ENCODE results near the gene PAWR. TPM values are rescaled to one million over a fixed set of nuclear protein-coding genes. Genes with fewer than 3 reads are reported as not detected.

Gene PAWR
- total RNA-seq, 1 donor from 2014 or later = 92.0 TPM

DNA sequence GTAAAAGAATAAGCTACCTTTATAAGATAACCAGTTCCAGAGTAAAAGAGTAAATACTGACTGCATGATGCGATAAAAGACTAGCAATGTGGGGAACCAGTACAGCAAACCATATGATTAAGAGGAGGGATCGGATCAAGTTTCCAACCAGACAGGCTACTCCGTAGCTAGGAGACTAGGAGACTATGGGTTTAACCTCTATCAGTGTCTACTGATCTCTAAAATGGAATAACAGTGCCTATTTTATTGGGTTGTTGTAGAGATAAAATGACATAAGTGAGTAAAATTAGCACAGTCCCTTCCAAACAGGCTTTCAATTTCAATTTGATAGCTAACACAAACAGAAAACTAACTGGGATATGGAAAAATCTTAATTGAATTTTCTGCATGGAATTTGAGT, 76.0 kb downstream of the PAWR start:
- Histone ChIP-seq H3K27me3 (ENCODE audit: control insufficient read depth, insufficient read depth, low read length) (no peaks in the 10 kb centered on the region), H3K36me3 (ENCODE audit: control insufficient read depth, insufficient read depth, low read length) (peaks cover 3% of the 10 kb centered on the region), H3K4me3 (ENCODE audit: low read depth, low read length) (no peak overlapping the region)
- TF ChIP-seq, protein P1, sequence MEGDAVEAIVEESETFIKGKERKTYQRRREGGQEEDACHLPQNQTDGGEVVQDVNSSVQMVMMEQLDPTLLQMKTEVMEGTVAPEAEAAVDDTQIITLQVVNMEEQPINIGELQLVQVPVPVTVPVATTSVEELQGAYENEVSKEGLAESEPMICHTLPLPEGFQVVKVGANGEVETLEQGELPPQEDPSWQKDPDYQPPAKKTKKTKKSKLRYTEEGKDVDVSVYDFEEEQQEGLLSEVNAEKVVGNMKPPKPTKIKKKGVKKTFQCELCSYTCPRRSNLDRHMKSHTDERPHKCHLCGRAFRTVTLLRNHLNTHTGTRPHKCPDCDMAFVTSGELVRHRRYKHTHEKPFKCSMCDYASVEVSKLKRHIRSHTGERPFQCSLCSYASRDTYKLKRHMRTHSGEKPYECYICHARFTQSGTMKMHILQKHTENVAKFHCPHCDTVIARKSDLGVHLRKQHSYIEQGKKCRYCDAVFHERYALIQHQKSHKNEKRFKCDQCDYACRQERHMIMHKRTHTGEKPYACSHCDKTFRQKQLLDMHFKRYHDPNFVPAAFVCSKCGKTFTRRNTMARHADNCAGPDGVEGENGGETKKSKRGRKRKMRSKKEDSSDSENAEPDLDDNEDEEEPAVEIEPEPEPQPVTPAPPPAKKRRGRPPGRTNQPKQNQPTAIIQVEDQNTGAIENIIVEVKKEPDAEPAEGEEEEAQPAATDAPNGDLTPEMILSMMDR (IDR thresholded peaks at IDR 0.05; ENCODE audit: insufficient read depth, low read length, poor library complexity, severe bottlenecking) = no peak
- no peak for DNase-seq (ENCODE audit: low read depth)

DNA sequence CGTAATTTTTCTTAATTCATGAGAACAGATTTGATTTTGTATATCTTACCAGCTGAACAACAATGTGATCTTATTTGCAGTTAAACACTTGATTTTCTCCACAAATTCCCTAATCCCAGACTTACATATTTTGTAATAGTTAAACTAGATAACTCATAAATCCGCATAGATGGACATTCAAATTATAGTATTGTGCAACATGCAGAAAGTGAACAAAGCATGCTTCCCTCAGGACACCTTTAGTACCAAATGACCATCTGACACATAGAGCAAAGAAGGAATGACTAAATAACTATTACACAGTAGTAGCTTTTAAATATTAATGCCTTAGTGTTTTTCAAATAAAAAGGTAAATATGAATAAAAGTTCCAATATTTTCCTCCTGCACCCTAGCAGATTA, 88.9 kb downstream of the PAWR start:
- DNase-seq (ENCODE audit: low read depth) = no peak
- no peaks in the 10 kb centered on the region for H3K36me3 ChIP-seq (ENCODE audit: control insufficient read depth, insufficient read depth, low read length)
- no peaks in the 10 kb centered on the region for H3K27me3 ChIP-seq (ENCODE audit: control insufficient read depth, insufficient read depth, low read length)

DNA sequence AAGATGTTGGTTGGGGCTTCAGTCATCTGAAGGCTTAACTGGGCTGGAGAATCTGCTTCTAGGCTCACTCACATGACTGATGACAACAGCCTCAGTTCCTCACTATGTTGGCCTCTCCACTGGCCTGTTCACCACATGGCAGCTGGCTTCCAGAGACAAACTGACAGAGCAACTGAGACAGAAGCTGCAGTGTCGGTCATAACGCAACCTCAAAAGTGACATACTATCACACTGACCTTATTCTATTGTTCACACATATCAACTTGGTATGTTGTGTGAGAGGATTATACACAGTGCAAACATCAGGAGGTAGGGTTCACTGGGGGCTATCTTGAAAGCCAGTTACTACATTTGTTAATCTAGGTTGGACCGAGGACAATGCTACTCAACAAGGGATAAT, 92.9 kb downstream of the PAWR start:
- TF ChIP-seq, protein P1 (IDR thresholded peaks at IDR 0.05; ENCODE audit: insufficient read depth, low read length, poor library complexity, severe bottlenecking) = no peak
- Histone ChIP-seq H3K27me3 (ENCODE audit: control insufficient read depth, insufficient read depth, low read length) (no peaks in the 10 kb centered on the region), H3K36me3 (ENCODE audit: control insufficient read depth, insufficient read depth, low read length) (peaks cover 1% of the 10 kb centered on the region), H3K4me3 (ENCODE audit: low read depth, low read length) (no peak overlapping the region)
- DNase-seq (ENCODE audit: low read depth) = no peak

More for the DNA sequence above, 88.9 kb downstream of the PAWR start:
- H3K4me3 ChIP-seq (ENCODE audit: low read depth, low read length) = no peak overlapping the region
- TF ChIP-seq, protein P1 (IDR thresholded peaks at IDR 0.05; ENCODE audit: insufficient read depth, low read length, poor library complexity, severe bottlenecking) = no peak

DNA sequence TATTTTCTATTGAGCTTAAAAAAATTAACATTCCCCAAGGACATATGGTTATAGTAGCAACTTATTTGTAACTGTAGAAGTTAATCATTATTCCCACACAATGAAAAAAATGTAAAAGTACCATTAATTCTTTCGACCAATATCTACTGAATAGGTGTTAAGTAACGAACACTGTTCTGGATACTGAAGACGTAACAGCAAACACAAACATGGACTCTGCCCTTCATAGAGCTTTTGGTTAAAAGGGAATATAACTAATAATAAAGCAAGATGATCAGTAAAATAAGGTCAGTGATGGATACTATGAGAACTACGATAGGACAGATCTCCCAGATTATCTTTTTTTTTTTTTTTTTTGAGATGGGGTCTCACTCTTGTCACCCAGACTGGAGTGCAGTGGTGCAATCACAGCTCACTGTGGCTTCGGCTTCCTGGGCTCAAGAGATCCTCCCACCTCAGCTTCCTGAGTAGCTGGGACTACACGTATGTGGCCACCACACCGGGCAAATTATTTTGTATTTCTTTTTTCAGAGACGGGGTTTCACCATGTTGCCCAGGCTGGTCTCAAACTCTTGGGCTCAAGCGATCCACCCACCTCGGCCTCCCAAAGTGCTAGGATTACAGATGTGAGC, 93.9 kb downstream of the PAWR start:
- no peak for DNase-seq (ENCODE audit: low read depth)
- TF ChIP-seq, protein P1 (IDR thresholded peaks at IDR 0.05; ENCODE audit: insufficient read depth, low read length, poor library complexity, severe bottlenecking) = no peak
- H3K36me3 ChIP-seq (ENCODE audit: control insufficient read depth, insufficient read depth, low read length) = peaks cover 1% of the 10 kb centered on the region
- H3K27me3 ChIP-seq (ENCODE audit: control insufficient read depth, insufficient read depth, low read length) = no peaks in the 10 kb centered on the region
- no peak overlapping the region for H3K4me3 ChIP-seq (ENCODE audit: low read depth, low read length)

DNA sequence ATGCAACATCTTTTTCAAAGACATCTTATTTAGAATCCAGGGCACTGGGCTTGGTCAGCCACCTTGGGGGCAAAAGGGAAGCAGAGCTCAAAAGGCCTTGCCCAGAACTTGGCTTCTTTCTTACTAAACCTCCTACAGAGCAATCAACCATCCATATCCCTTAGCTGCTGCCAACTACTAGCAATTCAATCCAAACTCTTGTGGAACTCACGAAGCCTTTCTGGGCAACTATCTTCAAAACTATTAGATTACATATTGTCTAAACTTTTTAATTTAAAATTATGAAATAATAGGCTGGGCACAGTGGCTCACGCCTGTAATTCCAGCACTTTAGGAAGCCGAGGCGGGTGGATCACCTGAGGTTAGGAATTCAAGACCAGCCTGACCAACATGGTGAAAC, 95.5 kb downstream of the PAWR start:
- DNase-seq (ENCODE audit: low read depth) = no peak
- no peak overlapping the region for H3K4me3 ChIP-seq (ENCODE audit: low read depth, low read length)

More for the DNA sequence above, 95.5 kb downstream of the PAWR start:
- no peaks in the 10 kb centered on the region for H3K27me3 ChIP-seq (ENCODE audit: control insufficient read depth, insufficient read depth, low read length)
- H3K36me3 ChIP-seq (ENCODE audit: control insufficient read depth, insufficient read depth, low read length) = peaks cover 1% of the 10 kb centered on the region
- TF ChIP-seq, protein P1 (IDR thresholded peaks at IDR 0.05; ENCODE audit: insufficient read depth, low read length, poor library complexity, severe bottlenecking) = no peak

Measured in kidney epithelial cell (primary cell).